Kidney glomerular epithelial cell (primary cell): ENCODE measurements around the gene SHISA6.

Experiments
- DNase-seq: peaks from one replicate; lab custom pipeline; 2025; lab: John Stamatoyannopoulos, UW

Gene SHISA6

GRCh38 chr17:11240841-11241610, at the start of gene SHISA6:
Gene SHISA6 (plus strand): TSS chr17:11241213.
- no peak for DNase-seq

DNA sequence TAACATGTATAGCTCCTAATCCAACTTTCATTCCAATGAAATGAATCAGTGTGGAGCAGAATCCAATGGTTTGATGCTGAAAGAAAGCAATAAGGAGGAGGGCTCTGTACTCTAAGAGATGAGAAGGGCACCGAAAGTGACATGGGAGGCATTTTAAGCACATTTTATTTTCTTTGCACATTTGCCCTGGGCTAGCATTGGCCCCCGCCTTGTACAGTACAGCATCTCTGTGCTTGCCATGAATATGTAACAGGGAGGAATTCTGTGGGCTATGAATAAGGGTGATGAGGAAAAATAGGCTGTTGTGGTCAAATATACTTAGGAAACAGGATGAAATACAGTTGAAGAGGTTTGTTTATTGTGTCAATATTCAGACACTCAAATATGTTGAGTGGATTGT, 45.2 kb upstream of the SHISA6 start:
- DNase-seq: no peak

- DNase-seq: no peak
These were observed 36.0 kb upstream of the SHISA6 start for GRCh38 chr17:11204991-11205390.

DNA sequence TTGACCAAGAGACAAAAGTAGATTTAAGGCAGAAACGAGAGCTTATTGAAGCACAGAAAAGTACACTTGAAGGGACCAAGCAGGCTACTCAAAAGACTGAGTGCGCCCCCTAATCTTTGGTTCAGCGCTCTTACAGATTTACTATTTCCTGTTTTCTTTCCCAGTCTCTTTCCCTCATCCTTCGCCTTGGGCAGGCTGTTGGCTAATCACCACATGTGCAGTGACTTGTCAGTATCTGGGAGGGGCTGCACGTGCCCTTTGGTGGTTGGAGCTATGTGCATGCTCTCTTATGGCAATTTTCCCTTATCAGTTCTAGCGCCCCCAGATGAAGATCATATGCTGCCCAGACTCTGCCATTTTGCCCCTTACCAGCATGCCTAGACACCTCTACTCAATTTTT, 35.4 kb upstream of the SHISA6 start:
- DNase-seq: no peak

- no peak for DNase-seq
These were observed 31.1 kb upstream of the SHISA6 start for GRCh38 chr17:11209906-11210305.

- no peak for DNase-seq
These were observed 28.2 kb upstream of the SHISA6 start for GRCh38 chr17:11212792-11213191.

DNA sequence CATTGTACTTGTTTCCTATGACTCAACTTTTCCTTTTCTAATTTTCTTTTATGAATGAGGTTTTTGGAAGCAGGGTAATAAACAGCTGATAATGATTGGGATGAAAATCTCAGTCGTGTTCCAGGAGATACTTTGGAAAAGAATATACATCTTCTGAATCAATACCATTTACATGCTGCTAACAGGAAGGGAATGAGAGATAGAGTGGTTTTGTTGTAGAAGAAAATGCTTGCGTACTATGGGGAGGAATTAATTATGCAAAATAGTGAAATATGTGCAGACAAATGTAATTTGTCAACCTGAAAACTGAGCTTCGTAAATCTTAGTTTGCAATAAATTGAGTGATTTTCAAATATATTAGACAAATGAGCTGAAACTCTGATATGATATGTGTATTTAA, 24.0 kb upstream of the SHISA6 start:
- DNase-seq: no peak

DNA sequence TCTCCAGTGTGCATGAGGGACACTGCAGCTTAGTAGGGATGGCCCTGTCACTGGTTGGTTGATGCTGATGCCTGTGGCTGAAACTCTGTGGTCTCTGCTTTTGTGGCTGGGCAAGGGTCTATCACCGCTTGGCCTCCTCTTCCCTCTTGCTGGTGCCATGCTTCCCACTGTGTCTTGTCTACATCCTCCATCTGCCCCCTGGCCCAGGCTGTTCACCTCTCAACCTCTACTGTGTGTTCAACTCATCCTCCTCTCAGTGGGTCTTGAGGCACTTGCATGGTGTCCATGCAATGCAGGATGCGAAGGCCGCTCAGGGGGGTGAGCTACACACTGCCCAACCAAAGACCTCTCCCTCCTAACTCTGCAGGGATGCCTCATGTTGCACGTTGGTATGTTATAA, 19.8 kb upstream of the SHISA6 start:
- DNase-seq: no peak

DNA sequence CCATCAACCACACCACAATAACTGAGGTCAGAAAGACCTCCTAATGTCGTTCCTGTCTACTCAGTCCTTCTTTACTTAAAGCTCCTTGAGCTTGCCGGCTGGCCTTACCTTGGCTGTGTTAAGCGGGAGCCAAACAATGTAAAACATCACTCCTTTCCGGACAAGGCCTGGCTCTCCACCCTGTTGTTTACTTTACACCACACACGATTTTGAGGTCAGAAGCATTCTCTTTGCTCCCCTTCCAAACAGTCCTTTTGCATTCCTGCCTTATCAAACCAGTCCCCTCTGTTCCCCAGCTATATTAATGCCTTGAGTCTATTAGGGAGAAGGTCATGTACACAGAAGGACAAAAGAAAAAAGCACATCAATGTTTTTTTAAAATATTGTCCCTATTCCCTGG, 19.3 kb upstream of the SHISA6 start:
- no peak for DNase-seq

- no peak for DNase-seq
These were observed 2.3 kb upstream of the SHISA6 start for GRCh38 chr17:11238705-11239104.

GRCh38 chr17:11239379-11239970, 1.5 kb upstream of the SHISA6 start:
- no peak for DNase-seq

- DNase-seq: no peak
These were observed 772 bp upstream of the SHISA6 start for GRCh38 chr17:11240041-11240840.

GRCh38 chr17:11241611-11242226, 706 bp downstream of the SHISA6 start:
- DNase-seq: no peak

GRCh38 chr17:11242411-11242810, 1.4 kb downstream of the SHISA6 start:
- no peak for DNase-seq

DNA sequence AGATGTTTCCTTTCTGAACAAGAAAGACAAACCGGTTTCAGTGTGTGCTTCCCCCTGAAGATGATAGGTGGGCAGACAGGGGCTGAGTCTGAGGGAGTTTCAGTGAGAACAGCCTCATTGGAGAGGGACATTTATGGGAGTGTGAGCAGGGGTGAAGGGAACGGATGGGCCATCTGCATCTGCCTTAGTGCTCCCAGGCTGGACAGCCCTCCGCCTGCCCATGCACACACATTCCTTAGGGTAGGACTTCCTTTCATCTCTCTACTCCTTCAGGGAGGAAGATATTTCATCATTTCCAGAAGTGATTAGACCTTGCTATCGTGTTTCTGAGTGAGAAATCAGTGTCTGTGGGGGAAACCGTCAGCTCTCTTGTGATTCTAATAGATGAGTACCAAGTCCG, 3.8 kb downstream of the SHISA6 start:
- DNase-seq: no peak

DNA sequence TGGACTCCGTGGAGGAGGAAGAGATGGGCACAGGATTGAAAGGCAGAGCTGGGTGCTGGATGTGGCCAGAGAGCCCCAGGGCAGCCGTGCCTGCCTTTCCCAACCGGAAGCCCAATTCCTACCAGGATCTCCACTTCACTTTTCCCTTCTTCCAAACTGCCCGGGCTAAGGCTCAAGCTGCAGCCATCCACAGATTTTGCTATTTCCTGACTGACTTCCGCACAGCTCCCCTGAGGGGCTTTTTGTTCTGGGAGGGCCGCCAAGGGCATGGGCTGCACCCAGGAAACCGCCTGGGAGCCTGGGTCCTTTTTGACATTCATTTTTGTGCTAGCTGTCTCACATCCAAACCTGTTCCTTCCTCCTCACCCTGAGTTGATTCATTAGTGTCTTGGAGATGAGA, 4.2 kb downstream of the SHISA6 start:
- DNase-seq: no peak

- no peak for DNase-seq
These were observed 4.8 kb downstream of the SHISA6 start for GRCh38 chr17:11245791-11246190.

GRCh38 chr17:11250161-11250560, 9.1 kb downstream of the SHISA6 start:
- DNase-seq: no peak

DNA sequence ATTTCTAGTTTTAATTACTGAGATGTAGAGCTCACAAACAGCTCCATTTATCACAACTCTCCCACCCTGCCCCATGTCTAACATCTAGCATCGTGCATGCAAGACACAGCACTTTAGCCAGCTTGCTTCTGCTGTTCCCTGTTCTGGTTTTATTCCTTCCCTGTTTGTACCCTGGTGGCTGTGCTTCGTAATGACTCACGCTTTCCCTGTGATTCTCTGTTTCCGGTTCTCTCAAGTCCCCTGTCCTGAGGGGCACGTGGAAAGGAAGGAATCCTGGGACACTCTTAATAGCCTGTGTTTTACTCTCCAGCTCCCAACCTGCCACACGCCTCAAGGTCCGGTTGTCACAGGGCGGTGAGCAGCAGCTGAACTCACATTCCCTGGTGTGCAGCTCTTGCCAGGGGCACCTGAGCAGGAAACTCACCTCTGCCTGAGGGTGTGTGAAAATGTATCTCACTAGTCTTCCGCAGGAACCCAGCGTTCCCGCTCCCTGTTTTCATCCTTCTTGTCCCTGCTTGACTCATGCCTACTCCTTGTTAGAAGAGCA, 10.6 kb downstream of the SHISA6 start:
- no peak for DNase-seq

- no peak for DNase-seq
These were observed 11.1 kb downstream of the SHISA6 start for GRCh38 chr17:11252146-11252545.

DNA sequence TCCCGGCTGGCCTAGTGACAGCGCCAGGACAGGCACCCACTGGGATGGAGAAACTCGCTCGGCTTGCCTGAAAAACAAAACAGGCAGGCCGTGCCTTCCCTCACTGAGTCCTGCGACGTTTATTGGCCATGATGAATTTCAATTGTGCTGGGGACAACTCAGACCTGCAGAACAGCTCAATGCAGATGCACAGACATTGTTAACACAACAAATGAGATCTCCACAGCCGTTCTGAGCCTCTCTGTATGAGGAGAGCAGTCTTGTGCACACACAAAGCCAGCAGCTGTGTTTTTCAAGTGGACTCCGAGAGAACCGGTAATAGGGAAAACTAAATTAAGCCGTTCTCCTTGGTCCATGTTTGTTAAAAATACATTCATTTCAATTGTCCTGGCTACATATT, 15.9 kb downstream of the SHISA6 start:
- DNase-seq: no peak

DNA sequence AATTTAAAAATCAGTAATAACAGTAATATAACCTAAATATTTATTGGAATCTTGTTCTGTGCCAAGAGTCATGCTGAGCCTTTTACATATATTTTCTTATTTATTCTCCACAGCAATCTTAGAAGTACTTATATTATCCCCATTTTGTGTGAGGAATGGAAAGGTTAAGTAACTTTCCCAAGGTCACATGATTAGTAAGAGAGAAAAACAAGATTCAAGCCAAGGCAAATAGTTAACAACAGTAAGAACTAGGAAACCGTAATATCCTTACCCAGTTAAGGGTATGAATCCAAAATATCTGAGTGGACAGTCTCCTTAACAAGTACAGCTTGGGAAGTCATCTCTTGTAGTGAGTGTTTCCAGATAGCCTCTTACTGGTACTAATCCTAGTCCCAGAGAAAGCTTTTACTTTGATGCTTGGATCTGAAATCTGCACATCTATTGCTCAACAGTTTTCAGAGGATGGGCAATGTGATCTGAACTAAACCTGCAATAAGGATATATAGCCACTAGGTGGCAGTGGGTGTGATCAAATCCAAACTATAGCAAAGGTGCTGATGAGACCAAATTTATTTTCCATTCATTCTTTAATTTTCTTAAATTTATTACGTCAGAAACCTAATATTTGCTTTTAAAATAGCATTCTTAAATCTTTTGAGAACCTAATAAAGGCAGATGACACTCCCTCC, 23.3 kb downstream of the SHISA6 start:
- DNase-seq: no peak
